Endothelial cell of hepatic sinusoid (primary cell): Measurements from ENCODE around the gene ZNF726.
"Not testable (repeated sequence)": the region's sequence is repeated elsewhere in the genome, so short reads cannot be mapped to it uniquely, and the experiment has no call there.

ENCODE experiments used
- in situ Hi-C: cut with HindIII; loops from 2 replicates; pipeline ENCODE4 v1.10.0; 2017; ENCODE audit warnings: low sequenced_read_pairs

ZNF726 gene

DNA sequence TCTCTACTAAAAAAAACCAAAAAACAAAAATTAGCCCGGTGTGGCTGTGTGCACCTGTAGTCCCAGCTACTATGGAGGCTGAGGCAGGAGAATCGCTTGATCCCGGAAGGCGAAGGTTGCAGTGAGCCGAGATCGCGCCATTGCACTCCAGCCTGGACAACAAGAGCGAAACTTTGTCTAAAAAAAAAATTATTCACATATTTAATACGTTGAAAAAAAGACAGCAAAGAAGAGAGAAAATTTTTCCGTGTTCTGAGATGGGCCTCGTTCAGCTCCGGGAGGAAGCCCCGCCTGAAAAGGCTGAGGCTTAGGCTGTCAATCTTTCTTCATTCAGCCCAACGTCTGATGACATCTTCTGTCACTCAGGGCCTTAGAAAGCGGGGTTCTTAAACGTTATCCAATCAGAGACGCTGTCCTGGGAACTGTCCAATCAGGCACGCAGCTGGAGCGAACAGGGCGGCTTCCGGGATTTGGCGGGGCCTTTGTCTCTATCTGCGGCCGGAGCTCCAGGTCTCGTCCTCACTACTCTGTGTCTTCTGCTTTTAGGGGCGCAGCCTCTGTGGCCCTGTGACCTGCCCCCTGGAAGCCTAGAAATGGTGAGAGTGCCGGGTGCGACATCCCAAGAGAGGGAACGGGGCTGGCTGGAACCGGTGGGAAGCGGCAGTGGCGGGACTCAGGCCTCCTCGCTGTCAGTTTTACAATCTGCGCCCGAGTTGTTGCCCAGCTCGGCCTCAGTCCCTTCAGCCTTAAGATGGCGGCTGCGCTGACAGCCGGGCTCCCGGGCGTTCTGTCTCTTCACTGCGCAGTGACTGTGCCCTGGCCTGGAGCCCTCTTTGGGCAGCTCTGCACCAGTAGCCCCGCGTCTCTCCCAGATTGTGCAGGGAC, at the start of gene ZNF726:
TSS of gene ZNF726 (plus strand) at position 485 of the 885 bp plus-strand sequence. CDS start at position 594, 109 bp downstream.
- in situ Hi-C loops, result no loop called here

DNA sequence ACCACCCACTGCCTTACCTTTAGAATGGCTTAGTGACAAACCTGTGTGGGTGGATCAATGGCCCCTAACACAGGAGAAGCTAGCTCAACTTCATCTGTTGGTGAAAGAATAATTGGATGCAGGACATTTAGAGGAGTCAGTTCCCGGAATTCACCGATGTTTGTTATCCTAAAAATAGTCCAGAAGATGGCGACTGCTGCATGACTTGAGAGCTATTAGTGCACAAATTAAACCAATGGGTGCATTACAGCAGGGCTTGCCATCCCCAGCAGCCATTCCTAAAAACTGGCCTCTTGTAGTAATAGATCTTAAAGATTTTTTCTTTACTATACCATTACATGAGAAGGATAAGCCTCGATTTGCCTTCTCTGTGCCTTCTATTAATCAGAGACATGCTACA, 46.8 kb upstream of the ZNF726 start:
- in situ Hi-C loops, result no loop called here

- in situ Hi-C loops, result no loop called here
Measured at GRCh38 chr19:23868630-23869029, 46.1 kb upstream of the ZNF726 start.

DNA sequence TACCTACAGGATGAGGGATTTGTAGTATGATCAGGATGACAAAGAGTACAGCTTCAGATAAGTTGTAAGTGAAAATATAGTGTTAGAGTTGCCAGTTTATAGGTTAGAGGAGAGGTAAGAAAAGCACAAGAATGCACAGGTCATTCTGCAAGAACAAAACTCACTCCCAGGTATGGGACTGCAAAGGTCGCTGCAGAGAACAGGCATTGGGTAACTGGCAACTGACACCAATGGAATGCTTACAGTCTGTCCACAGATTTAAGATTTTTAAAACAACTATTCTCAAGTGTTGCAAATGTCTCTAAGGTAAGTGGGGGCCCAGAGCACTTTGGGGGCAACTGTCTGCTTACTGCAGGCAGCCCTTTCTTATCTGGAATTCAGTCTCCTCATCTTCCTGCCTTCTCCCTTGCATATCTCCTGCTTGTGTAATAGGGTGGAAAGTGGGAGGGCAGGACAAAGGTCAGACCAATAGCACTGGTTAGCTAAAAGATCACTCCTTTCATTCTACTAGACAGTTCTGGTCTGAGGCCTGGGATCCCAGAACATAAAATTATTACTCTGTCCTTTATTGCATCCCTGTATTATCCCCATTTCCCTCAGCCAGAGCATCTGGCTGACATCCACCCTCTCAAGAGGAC, 42.3 kb upstream of the ZNF726 start:
- in situ Hi-C loops, result loop anchor here (5.0 kb wide), 1 partner anchor 70 kb away; no protein-coding TSS in a partner anchor

- in situ Hi-C loops, result no loop called here
Measured at GRCh38 chr19:23876261-23876660, 38.4 kb upstream of the ZNF726 start.

DNA sequence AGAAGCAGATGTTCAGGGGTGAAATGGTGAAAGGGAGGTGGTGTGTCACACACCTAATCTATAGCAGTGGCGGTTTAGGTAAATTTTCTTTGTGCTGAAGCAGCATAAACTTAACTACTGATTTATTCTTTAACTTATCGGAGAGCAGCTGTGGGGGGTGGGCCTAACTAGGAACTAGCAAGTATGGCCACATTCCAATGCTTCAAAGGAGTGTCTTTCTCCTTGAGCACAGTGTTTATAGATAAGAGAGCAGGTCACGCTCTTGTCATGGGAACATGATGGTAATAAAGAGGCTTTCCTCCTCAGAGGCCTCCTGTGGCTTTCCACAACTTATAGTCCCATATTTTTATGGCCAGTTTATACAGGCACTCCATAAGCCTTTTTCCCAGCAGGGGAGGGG, 37.9 kb upstream of the ZNF726 start:
- in situ Hi-C loops, result not testable (repeated sequence)

DNA sequence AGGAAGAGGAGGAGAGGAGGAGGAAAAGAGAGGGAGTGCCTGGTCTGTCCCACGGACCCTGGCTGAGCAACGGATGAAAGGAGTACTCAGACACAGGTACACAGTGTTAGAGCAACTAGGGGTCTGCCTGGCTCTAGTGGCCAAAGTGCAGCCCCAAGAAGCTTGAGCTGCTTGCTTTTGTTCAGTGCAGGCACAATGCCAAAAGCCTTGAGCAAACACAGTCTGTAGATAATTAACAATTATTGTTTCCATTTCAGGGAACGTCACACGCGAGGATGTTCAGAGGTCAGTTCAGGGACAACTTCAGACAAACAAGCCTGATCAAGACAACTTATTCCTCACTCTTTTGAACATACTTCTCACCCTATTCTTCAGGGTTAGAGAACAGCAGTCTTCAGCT, 32.2 kb upstream of the ZNF726 start:
- in situ Hi-C loops, result no loop called here

DNA sequence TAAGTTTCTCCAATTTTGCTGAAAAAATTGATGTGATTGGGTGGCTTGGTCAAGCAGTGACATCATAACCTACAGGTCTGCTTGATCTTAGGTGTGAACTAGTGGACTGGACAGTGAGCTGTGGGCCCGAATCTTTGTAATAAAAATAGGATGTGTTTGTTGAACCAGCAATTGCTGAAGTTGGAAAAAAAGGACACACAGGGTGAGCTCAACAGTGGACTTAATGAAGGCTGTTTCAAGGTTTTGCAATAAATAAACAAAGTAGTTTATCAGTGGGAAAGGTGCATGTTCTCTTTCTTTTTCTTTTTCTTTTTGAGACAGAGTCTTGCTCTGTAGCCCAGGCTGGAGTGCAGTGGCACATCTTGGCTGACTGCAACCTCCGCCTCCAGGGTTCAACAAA, 30.3 kb upstream of the ZNF726 start:
- in situ Hi-C loops, result no loop called here

DNA sequence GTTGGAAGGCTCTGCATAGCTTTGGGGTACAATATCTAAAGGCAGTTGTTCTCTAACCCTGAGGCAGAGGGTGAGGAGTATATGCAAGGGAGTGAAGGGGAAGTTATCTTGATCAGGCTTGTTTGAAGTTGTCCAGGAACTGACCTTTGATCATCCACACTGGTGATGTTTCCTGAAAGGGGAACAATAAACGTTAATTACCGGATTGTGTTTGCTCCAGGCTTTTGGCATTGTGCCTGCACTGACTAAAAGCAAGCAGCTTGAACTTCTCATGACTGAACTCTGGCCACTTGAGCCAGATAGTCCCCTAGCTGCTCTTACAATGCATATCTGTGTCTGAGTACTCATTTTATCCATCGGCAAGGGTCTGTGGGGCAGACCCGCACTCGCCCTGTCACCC, 27.0 kb upstream of the ZNF726 start:
- in situ Hi-C loops, result no loop called here

DNA sequence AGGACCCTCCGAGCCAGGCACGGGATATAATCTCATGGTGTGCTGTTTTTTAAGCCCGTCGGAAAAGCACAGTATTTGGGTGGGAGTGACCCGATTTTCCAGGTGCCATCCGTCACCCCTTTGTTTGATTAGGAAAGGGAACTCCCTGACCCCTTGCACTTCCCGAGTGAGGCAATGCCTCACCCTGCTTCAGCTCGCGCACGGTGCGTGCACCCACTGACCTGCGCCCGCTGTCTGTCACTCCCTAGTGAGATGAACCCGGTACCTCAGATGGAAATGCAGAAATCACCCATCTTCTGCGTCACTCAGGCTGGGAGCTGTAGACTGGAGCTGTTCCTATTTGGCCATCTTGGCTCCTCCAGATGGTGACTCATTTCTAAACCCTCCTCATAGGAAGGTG, 18.6 kb upstream of the ZNF726 start:
- in situ Hi-C loops, result not testable (repeated sequence)

GRCh38 chr19:23896912-23897311, 17.8 kb upstream of the ZNF726 start:
- in situ Hi-C loops, result no loop called here

DNA sequence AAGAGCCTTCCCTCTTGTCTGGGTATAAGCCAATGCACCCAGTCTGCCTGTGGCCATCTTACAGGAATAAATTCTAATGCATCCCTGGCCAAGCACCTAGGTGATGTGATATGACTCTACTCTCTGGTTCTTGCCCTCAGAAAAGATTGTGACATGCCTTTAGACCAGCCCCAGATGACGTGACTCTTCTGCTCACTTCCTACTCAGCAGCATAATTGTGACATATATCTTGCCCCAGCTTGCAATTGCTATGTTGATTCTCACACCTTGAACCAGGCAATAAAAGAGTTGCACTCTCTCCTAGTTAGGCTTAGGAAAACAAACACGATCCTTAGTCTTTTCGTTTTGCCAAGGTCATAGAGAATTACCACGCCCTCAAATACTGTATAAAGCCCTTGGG, 13.3 kb upstream of the ZNF726 start:
- in situ Hi-C loops, result no loop called here

DNA sequence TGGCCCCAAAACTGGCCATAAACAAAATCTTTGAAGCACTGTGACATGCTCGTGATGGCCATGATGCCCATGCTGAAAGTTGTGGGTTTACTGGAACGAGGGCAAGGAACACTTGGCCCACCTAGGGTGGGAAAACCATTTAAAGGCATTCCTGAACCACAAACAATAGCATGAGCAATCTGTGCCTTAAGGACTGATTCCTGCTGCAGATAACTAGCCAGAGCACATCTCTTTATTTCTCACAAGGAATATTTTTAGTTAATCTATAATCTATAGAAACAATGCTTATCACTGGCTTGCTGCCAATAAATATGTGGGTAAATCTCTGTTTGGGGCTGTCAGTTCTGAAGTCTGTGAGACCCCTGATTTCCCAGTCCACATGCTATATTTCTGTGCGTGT, 10.3 kb upstream of the ZNF726 start:
- in situ Hi-C loops, result no loop called here

DNA sequence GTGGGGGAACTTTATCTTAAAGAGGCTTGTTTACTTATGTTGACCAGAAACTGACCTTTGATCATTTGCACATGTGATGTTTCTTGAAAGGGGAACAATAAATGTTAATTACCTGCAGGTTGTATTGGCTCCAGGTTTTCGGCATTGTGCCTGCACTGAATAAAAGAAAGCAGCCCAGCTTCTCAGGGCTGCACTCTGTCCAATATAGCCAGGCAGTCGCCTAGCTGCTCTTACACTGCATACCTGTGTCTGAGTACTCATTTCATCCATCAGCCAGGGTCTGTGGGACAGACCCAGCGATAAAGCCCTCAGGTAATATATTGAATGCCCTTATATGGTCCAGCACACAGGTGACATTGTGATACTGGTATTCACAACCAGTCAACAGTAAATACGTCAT, 8.9 kb upstream of the ZNF726 start:
- in situ Hi-C loops, result no loop called here

GRCh38 chr19:23906835-23907234, 7.9 kb upstream of the ZNF726 start:
- in situ Hi-C loops, result no loop called here

- in situ Hi-C loops, result no loop called here
Measured at GRCh38 chr19:23908165-23908564, 6.5 kb upstream of the ZNF726 start.

DNA sequence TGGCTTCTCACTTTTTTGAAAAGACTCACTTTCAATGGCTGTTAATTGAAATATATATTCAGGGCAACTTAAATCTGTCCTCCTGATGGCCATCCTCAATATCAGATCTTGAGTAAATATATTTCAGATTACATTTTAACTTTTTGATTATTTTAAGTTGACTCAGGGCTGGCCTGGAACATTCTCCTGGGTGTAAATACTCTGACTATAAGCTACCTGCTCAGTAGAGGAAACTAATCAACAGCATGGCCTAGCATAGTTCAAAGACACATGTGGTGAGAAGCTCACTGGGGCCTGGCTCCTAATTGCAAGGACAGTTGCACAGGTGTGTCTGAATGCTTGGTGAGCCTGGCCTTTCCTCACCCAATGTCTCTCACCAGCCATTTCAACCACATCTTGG, 5.5 kb upstream of the ZNF726 start:
- in situ Hi-C loops, result no loop called here

DNA sequence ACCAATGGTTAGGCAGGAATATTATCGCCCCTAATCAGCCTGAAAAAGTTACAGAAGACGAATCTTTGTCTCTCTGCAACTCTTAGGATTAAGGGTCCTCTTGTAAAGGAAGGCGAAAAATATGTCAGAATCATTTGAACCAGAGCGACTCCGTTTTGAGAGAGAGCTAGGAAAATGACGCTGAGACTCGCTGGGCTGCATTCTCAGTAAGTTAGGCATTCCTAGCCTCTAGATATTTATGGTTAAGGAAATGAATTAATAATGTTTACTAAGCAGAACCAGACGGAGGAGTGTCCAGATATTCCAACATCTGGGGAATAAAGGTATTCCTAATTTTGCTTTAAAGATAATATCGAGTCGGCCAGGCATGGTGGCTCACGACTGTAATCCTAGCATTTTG, 755 bp upstream of the ZNF726 start:
- in situ Hi-C loops, result no loop called here

- in situ Hi-C loops, result no loop called here
Measured at GRCh38 chr19:23916991-23917390, 2.3 kb downstream of the ZNF726 start.

DNA sequence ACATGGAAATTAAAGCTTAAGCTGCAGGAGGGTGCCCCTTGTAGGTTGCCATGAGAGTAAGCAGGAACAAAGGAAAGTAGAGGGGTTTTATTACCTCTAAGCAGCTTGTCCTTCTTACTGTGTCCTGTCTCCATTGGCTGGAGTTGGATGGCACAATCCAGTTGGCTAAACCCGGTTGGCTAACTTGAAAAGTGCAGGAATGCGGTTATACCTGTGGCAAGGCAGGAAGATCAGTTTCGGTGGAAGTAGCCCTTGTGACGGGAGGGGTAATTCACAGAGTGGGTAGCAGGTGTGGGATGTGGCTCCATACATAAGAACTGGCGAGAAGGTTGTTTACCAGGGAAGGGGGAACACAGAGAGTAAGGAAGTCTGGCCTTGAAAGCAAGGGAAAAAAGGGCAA, 3.2 kb downstream of the ZNF726 start:
- in situ Hi-C loops, result no loop called here

GRCh38 chr19:23925285-23925684, 10.6 kb downstream of the ZNF726 start:
- in situ Hi-C loops, result no loop called here

DNA sequence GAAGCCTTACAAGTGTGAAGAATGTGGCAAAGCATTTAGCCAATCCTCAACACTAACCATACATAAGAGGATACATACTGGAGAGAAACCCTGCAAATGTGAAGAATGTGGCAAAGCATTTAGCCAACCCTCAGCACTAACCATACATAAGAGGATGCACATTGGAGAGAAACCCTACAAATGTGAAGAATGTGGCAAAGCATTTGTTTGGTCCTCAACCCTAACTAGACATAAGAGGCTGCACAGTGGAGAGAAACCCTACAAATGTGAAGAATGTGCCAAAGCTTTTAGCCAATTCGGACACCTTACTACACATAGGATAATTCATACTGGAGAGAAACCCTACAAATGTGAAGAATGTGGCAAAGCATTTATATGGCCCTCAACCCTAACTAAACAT, 18.2 kb downstream of the ZNF726 start:
- in situ Hi-C loops, result no loop called here
